Measurements from ENCODE around the gene TTBK1. TPM values are rescaled to one million over a fixed set of nuclear protein-coding genes. Genes with fewer than 3 reads are reported as not detected.

TTBK1 gene
- polyA plus RNA-seq, 2 of the 4 experiments (the other 2 are of a cell fraction) = 0.04 TPM; not detected in 1

- Histone ChIP-seq H3K4me2 (peak overlapping the region; percentile 76), H3K4me3 (peak overlapping the region; percentile 40), H3K9me3 (no peaks in the 10 kb centered on the region), H3K4me1 (peaks cover 62% of the 10 kb centered on the region), H3K27ac (peak overlapping the region; percentile 71 to 92)
- no peak for DNase-seq (ENCODE audit: low read depth in 1 of 2, low spot score in 1 of 2)
- no peak for FAIRE-seq
- CTCF ChIA-PET = interaction anchor here (1.1 to 1.4 kb wide), 2 partner anchors 11 to 33 kb away, joined by 3 read pairs; partner anchors contain the start of gene CRIP3
- ATAC-seq = no peak
- no peak for TF ChIP-seq KDM5A (IDR thresholded peaks at IDR 0.05)
- TF ChIP-seq, protein P1, sequence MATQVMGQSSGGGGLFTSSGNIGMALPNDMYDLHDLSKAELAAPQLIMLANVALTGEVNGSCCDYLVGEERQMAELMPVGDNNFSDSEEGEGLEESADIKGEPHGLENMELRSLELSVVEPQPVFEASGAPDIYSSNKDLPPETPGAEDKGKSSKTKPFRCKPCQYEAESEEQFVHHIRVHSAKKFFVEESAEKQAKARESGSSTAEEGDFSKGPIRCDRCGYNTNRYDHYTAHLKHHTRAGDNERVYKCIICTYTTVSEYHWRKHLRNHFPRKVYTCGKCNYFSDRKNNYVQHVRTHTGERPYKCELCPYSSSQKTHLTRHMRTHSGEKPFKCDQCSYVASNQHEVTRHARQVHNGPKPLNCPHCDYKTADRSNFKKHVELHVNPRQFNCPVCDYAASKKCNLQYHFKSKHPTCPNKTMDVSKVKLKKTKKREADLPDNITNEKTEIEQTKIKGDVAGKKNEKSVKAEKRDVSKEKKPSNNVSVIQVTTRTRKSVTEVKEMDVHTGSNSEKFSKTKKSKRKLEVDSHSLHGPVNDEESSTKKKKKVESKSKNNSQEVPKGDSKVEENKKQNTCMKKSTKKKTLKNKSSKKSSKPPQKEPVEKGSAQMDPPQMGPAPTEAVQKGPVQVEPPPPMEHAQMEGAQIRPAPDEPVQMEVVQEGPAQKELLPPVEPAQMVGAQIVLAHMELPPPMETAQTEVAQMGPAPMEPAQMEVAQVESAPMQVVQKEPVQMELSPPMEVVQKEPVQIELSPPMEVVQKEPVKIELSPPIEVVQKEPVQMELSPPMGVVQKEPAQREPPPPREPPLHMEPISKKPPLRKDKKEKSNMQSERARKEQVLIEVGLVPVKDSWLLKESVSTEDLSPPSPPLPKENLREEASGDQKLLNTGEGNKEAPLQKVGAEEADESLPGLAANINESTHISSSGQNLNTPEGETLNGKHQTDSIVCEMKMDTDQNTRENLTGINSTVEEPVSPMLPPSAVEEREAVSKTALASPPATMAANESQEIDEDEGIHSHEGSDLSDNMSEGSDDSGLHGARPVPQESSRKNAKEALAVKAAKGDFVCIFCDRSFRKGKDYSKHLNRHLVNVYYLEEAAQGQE (IDR thresholded peaks at IDR 0.05) = no peak
- TF ChIP-seq SREBF2 (IDR thresholded peaks at IDR 0.05) = no peak
- TF ChIP-seq, protein P2, sequence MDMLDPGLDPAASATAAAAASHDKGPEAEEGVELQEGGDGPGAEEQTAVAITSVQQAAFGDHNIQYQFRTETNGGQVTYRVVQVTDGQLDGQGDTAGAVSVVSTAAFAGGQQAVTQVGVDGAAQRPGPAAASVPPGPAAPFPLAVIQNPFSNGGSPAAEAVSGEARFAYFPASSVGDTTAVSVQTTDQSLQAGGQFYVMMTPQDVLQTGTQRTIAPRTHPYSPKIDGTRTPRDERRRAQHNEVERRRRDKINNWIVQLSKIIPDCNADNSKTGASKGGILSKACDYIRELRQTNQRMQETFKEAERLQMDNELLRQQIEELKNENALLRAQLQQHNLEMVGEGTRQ (IDR thresholded peaks at IDR 0.05) = no peak
- TF ChIP-seq POLR2AphosphoS2 (conservative IDR thresholded peaks at IDR 0.05; ENCODE audit: low read length) = no peak
- no peak for TF ChIP-seq CBX8 (IDR thresholded peaks at IDR 0.05)
- POLR2A ChIA-PET = no interaction called here
- 81% methylated on average over 18 of the region's 65 CpGs for WGBS (ENCODE audit: missing lambda C conversion rate)
Measured at GRCh38 chr6:43274916-43275597, 31.8 kb downstream of the TTBK1 start.

DNA sequence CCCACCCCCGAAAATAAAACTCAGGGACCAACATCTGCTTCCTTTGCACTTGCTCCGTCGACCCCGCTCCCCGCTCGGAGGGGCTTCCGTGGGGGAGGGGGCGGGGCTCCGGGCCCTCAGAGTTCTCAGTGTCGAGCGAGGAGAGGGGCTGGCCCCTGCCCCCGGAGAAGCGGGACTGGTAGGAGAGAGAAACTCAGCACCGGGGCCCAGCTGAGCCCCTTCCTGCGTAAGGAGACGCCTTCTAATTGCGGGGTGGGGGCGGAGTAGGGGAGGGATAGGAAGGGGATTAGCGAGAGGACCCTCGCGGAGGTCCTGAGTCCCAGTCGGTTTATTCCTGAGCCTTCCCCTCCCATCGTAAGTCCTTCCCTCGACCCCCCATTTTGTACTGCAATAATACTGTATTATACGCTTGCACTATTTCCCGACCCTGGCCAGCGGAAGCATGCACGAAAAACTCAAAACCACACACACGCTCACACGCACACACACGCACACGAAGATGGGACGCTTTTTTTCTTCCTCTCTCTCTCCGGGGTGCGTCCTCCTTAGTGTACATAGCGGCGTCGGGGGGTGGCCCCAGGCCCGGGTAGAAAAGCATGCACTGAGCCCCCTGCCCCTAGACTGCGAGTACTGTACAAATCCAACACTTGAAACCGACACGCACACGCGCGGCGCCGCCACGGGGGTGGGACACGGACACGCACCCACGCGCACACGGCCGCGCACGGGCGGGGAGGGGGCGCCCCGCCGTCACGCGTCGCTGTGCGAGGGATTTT, 32.7 kb downstream of the TTBK1 start:
- ATAC-seq (no peak), FAIRE-seq (no peak), DNase-seq (ENCODE audit: low read depth in 1 of 2, low spot score in 1 of 2) (no peak)
- TF ChIP-seq RAD21 (conservative IDR thresholded peaks at IDR 0.05 in 1 of 2, IDR thresholded peaks at IDR 0.05 in 1 of 2) (no peak), MAFK (IDR thresholded peaks at IDR 0.05; ENCODE audit: partially characterized antibody) (no peak), POLR2AphosphoS2 (conservative IDR thresholded peaks at IDR 0.05; ENCODE audit: low read length) (no peak), MYC (IDR thresholded peaks at IDR 0.05; ENCODE audit: borderline replicate concordance, low read length) (no peak), POLR2A (IDR thresholded peaks at IDR 0.05; ENCODE audit: low read length) (no peak), ZFP36 (IDR thresholded peaks at IDR 0.05; ENCODE audit: borderline replicate concordance, partially characterized antibody) (no peak), EHMT2 (IDR thresholded peaks at IDR 0.05; ENCODE audit: low read depth) (no peak), ZSCAN20 (CRISPR knock-in tag; IDR thresholded peaks at IDR 0.05) (no peak), MAX (IDR thresholded peaks at IDR 0.05) (no peak), KDM1A (IDR thresholded peaks at IDR 0.05; ENCODE audit: low read depth) (no peak)
- Histone ChIP-seq H3K27ac (peak overlapping the region; percentile 71 to 92; a peak in 5 of 6 replicates), H3K4me2 (peak overlapping the region; percentile 76), H3K4me3 (no peak overlapping the region), H3K9me3 (no peaks in the 10 kb centered on the region), H3K4me1 (peaks cover 54% of the 10 kb centered on the region)
- CTCF ChIA-PET = interaction anchor here (1.1 to 1.4 kb wide), 2 partner anchors 12 to 32 kb away, joined by 3 read pairs; partner anchors contain the start of gene CRIP3
- POLR2A ChIA-PET = no interaction called here
- 92% methylated on average over 45 of the region's 64 CpGs for WGBS (ENCODE audit: missing lambda C conversion rate)

Data from A549 (cell line).